Smooth muscle cell (in vitro differentiated cells): ENCODE data around the gene FGFBP1. TPM values are rescaled to one million over a fixed set of nuclear protein-coding genes. Genes with fewer than 3 reads are reported as not detected.

Experiments used
- DNase-seq: peaks from one replicate; lab custom pipeline; 2025; ENCODE audit not compliant: unreplicated experiment; lab: John Stamatoyannopoulos, UW
- H2AFZ ChIP-seq: fragments of 200-600 bp; sonication (generic); 2 replicates; pipeline ENCODE4 v1.6.0; 2016; ENCODE audit warnings: antibody characterized with exemption, low read depth, mild to moderate bottlenecking
- H3F3A ChIP-seq: fragments of 200-600 bp; sonication (generic); 2 replicates; pipeline ENCODE4 v1.6.0; 2017; ENCODE audit warnings: antibody characterized with exemption, low read depth
- H3K27ac ChIP-seq: fragments of 200-600 bp; sonication (generic); 2 replicates; pipeline ENCODE4 v1.5.1; 2016; ENCODE audit warnings: low read depth, mild to moderate bottlenecking
- H3K27me3 ChIP-seq: fragments of 200-600 bp; sonication (generic); 2 replicates; pipeline ENCODE4 v1.6.1; 2016; ENCODE audit warnings: low read depth, mild to moderate bottlenecking
- H3K36me3 ChIP-seq: fragments of 200-600 bp; sonication (generic); 2 replicates; pipeline ENCODE4 v1.5.1; 2016; ENCODE audit warnings: low read depth
- H3K4me1 ChIP-seq: fragments of 200-600 bp; sonication (generic); 2 replicates; pipeline ENCODE4 v1.5.1; 2016; ENCODE audit warnings: low read depth
- H3K4me2 ChIP-seq: fragments of 200-600 bp; sonication (generic); 2 replicates; pipeline ENCODE4 v1.6.0; 2016; ENCODE audit warnings: mild to moderate bottlenecking
- H3K4me3 ChIP-seq: fragments of 200-600 bp; sonication (generic); 2 replicates; pipeline ENCODE4 v1.5.1; 2016; ENCODE audit warnings: mild to moderate bottlenecking
- H3K79me2 ChIP-seq: fragments of 200-600 bp; sonication (generic); 2 replicates; pipeline ENCODE4 v1.6.0; 2016; ENCODE audit warnings: low read depth, mild to moderate bottlenecking
- H3K9ac ChIP-seq: fragments of 200-600 bp; sonication (generic); 2 replicates; pipeline ENCODE4 v1.6.0; 2016; ENCODE audit warnings: low read depth
- H3K9me3 ChIP-seq: fragments of 200-600 bp; sonication (generic); replicated peaks from 2 replicates; pipeline ENCODE4 v1.5.1; 2016; ENCODE audit warnings: low read depth
- H4K20me1 ChIP-seq: fragments of 200-600 bp; sonication (generic); 2 replicates; pipeline ENCODE4 v1.6.0; 2016; ENCODE audit warnings: low read depth
- CTCF ChIP-seq: fragments of 200-600 bp; sonication (generic); IDR thresholded peaks from 2 replicates; pipeline ENCODE4 v1.5.1; 2017; ENCODE audit warnings: borderline replicate concordance, mild to moderate bottlenecking, antibody characterized with exemption; ENCODE audit not compliant: insufficient read depth, poor library complexity, severe bottlenecking
- WGBS: methylation state at CpG from one replicate; pipeline ENCODE4 v1.1.7; 2016; ENCODE audit warnings: low lambda C conversion rate; 5-methylcytosine and 5-hydroxymethylcytosine counted together
- polyA plus RNA-seq: library from polyadenylated mRNA; unstranded; fragments of >200 nt; fragmentation: Nextera tagmentation; extraction: Ambion mirVana; gene quantifications from 2 replicates; pipeline ENCODE4 v1.2.1, GENCODE V29; 2016
- total RNA-seq: library from RNA; depleted of rRNA; stranded (reverse); fragments of >200 nt; gene quantifications from 2 replicates; pipeline ENCODE4 v1.2.3, GENCODE V29; 2014

The FGFBP1 gene
- total and polyA plus RNA-seq, 2 experiments from 2014 or later: not detected

GRCh38 chr4:15945516-15945915 is 7.0 kb upstream of the FGFBP1 start:
- H3K9ac ChIP-seq: no peak overlapping the region
- no peak overlapping the region for H2AFZ ChIP-seq
- no peak overlapping the region for H3K4me3 ChIP-seq
- WGBS: 44% methylated on average over 1 of the region's 1 CpG
- no peaks in the 10 kb centered on the region for H4K20me1 ChIP-seq
- TF ChIP-seq CTCF: no peak
- no peak overlapping the region for H3K27ac ChIP-seq
- no peaks in the 10 kb centered on the region for H3K27me3 ChIP-seq
- no peaks in the 10 kb centered on the region for H3K36me3 ChIP-seq
- H3K4me2 ChIP-seq: no peak overlapping the region
- H3K4me1 ChIP-seq: no peaks in the 10 kb centered on the region
- no peaks in the 10 kb centered on the region for H3K79me2 ChIP-seq
- H3K9me3 ChIP-seq: no peaks in the 10 kb centered on the region
- no peaks in the 10 kb centered on the region for H3F3A ChIP-seq
- DNase-seq: no peak

GRCh38 chr4:15944895-15945294 is 6.4 kb upstream of the FGFBP1 start:
- H3K27ac ChIP-seq: no peak overlapping the region
- WGBS: 95% methylated on average over 2 of the region's 2 CpGs

GRCh38 chr4:15942283-15942682 is 3.7 kb upstream of the FGFBP1 start:
- Histone ChIP-seq H3K9me3 (no peaks in the 10 kb centered on the region), H3K9ac (no peak overlapping the region), H3F3A (no peaks in the 10 kb centered on the region), H3K79me2 (no peaks in the 10 kb centered on the region), H2AFZ (no peak overlapping the region), H4K20me1 (no peaks in the 10 kb centered on the region), H3K27me3 (peaks cover 16% of the 10 kb centered on the region), H3K4me2 (no peak overlapping the region), H3K4me3 (no peak overlapping the region), H3K27ac (no peak overlapping the region), H3K36me3 (no peaks in the 10 kb centered on the region), H3K4me1 (no peaks in the 10 kb centered on the region)
- no peak for DNase-seq
- 100% methylated on average over 1 of the region's 1 CpG for WGBS
- TF ChIP-seq CTCF: no peak

More at GRCh38 chr4:15944895-15945294, 6.4 kb upstream of the FGFBP1 start:
- Histone ChIP-seq H3K27me3 (no peaks in the 10 kb centered on the region), H3K4me3 (no peak overlapping the region), H3K9ac (no peak overlapping the region), H3K4me1 (no peaks in the 10 kb centered on the region), H2AFZ (no peak overlapping the region), H3K79me2 (no peaks in the 10 kb centered on the region), H3K4me2 (no peak overlapping the region), H3F3A (no peaks in the 10 kb centered on the region), H4K20me1 (no peaks in the 10 kb centered on the region), H3K9me3 (no peaks in the 10 kb centered on the region), H3K36me3 (no peaks in the 10 kb centered on the region)
- TF ChIP-seq CTCF: no peak
- no peak for DNase-seq

- no peak for TF ChIP-seq CTCF
- Histone ChIP-seq H3K79me2 (no peaks in the 10 kb centered on the region), H3K9me3 (no peaks in the 10 kb centered on the region), H3F3A (no peaks in the 10 kb centered on the region), H3K4me1 (no peaks in the 10 kb centered on the region), H4K20me1 (no peaks in the 10 kb centered on the region), H3K4me2 (no peak overlapping the region), H3K9ac (no peak overlapping the region), H3K4me3 (no peak overlapping the region), H3K36me3 (no peaks in the 10 kb centered on the region), H3K27ac (no peak overlapping the region), H2AFZ (no peak overlapping the region), H3K27me3 (peaks cover 22% of the 10 kb centered on the region)
- no peak for DNase-seq
- WGBS: 21% methylated on average over 8 of the region's 8 CpGs
Measured at GRCh38 chr4:15938182-15938581, 358 bp downstream of the FGFBP1 start.
